ENCODE measurements around the gene ACTG2.

The ACTG2 gene

DNA sequence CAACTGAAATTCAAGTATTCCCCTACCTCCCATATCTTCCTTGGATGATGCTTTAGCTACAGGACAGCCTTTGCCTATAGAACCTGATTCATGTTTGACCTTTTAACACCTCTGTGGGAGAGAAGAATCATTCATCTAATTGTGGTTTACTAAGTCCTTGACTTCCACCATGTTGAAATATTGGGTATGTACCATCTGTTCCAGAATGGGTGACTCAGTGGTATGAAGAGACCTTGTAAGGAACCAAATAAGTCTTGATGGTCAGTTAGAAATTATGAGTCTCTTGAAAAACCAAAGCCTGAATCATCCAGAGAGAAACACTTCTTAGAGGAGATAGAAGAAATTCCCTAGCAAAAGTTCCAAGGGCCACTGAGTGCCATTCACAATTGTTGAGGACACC is 36.6 kb upstream of the ACTG2 start:
- no peak for DNase-seq (ENCODE audit: low read depth in 1 of 2, low spot score in 1 of 2)
- no peak overlapping the region for H3K4me3 ChIP-seq (replicated peaks; ENCODE audit: insufficient read depth, low read length)
- no peaks in the 10 kb centered on the region for H3K27me3 ChIP-seq (ENCODE audit: insufficient read depth, poor library complexity, severe bottlenecking)
- TF ChIP-seq GABPA (IDR thresholded peaks at IDR 0.05; ENCODE audit: low read depth) (no peak), POLR2AphosphoS5 (IDR thresholded peaks at IDR 0.05; ENCODE audit: low read depth) (no peak), SPI1 (IDR thresholded peaks at IDR 0.05; ENCODE audit: borderline replicate concordance, low read depth) (no peak)
- TF ChIP-seq, protein P1, sequence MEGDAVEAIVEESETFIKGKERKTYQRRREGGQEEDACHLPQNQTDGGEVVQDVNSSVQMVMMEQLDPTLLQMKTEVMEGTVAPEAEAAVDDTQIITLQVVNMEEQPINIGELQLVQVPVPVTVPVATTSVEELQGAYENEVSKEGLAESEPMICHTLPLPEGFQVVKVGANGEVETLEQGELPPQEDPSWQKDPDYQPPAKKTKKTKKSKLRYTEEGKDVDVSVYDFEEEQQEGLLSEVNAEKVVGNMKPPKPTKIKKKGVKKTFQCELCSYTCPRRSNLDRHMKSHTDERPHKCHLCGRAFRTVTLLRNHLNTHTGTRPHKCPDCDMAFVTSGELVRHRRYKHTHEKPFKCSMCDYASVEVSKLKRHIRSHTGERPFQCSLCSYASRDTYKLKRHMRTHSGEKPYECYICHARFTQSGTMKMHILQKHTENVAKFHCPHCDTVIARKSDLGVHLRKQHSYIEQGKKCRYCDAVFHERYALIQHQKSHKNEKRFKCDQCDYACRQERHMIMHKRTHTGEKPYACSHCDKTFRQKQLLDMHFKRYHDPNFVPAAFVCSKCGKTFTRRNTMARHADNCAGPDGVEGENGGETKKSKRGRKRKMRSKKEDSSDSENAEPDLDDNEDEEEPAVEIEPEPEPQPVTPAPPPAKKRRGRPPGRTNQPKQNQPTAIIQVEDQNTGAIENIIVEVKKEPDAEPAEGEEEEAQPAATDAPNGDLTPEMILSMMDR (IDR thresholded peaks at IDR 0.05; ENCODE audit: insufficient read depth, low read length) = no peak
- TF ChIP-seq, protein P2, sequence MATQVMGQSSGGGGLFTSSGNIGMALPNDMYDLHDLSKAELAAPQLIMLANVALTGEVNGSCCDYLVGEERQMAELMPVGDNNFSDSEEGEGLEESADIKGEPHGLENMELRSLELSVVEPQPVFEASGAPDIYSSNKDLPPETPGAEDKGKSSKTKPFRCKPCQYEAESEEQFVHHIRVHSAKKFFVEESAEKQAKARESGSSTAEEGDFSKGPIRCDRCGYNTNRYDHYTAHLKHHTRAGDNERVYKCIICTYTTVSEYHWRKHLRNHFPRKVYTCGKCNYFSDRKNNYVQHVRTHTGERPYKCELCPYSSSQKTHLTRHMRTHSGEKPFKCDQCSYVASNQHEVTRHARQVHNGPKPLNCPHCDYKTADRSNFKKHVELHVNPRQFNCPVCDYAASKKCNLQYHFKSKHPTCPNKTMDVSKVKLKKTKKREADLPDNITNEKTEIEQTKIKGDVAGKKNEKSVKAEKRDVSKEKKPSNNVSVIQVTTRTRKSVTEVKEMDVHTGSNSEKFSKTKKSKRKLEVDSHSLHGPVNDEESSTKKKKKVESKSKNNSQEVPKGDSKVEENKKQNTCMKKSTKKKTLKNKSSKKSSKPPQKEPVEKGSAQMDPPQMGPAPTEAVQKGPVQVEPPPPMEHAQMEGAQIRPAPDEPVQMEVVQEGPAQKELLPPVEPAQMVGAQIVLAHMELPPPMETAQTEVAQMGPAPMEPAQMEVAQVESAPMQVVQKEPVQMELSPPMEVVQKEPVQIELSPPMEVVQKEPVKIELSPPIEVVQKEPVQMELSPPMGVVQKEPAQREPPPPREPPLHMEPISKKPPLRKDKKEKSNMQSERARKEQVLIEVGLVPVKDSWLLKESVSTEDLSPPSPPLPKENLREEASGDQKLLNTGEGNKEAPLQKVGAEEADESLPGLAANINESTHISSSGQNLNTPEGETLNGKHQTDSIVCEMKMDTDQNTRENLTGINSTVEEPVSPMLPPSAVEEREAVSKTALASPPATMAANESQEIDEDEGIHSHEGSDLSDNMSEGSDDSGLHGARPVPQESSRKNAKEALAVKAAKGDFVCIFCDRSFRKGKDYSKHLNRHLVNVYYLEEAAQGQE (IDR thresholded peaks at IDR 0.05; ENCODE audit: insufficient replicate concordance, low read depth) = no peak
- no peak overlapping the region for H3K27ac ChIP-seq (replicated peaks)

DNA sequence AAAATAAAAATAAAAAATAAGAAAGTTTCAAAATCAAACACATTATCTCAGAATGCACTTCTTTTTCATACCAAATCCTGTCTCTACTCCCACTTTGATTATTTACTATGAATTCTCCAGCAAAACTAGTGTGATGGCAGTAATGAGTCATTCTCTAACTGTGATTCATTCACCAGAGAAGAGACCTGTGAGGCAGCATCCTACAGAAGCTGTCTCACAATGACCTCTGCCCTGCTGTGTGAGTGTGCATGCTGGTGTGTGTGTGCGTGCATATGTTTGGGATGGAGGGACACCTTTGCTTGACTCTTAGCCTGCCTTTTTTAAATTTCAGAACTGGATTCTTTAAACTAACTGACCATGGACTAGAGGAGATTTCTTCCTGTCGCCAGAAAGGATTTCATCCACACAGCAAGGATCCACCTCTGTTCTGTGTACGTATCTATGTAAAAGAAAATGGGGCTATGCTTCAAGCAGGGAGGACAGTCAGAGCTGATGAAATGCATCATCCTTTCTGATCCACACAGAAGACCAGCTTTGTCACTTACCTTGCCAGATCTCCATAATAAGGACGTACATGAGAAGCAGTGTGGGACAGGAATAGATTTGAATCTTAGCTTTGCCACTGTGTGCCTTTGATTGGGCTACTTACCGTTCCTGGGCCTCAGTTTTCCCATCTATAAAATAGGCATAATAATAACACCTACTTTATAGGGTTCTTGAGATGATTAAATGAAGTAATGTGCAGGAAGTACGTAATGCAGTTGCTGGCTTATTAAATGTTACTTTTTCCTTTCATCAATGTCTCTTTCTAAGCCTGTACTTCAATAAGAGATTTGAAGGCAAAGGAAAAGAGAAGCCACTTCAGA is 32.9 kb upstream of the ACTG2 start:
- no peaks in the 10 kb centered on the region for H3K27me3 ChIP-seq (ENCODE audit: insufficient read depth, poor library complexity, severe bottlenecking)
- H3K4me3 ChIP-seq (replicated peaks; ENCODE audit: insufficient read depth, low read length) = no peak overlapping the region
- no peak for DNase-seq (ENCODE audit: low read depth in 1 of 2, low spot score in 1 of 2)
- no peak overlapping the region for H3K27ac ChIP-seq (replicated peaks)
- TF ChIP-seq, protein P1 (IDR thresholded peaks at IDR 0.05; ENCODE audit: insufficient read depth, low read length) = no peak
- TF ChIP-seq GABPA (IDR thresholded peaks at IDR 0.05; ENCODE audit: low read depth) (no peak), SPI1 (IDR thresholded peaks at IDR 0.05; ENCODE audit: borderline replicate concordance, low read depth) (no peak), POLR2AphosphoS5 (IDR thresholded peaks at IDR 0.05; ENCODE audit: low read depth) (no peak)
- TF ChIP-seq, protein P2 (IDR thresholded peaks at IDR 0.05; ENCODE audit: insufficient replicate concordance, low read depth) = no peak

DNA sequence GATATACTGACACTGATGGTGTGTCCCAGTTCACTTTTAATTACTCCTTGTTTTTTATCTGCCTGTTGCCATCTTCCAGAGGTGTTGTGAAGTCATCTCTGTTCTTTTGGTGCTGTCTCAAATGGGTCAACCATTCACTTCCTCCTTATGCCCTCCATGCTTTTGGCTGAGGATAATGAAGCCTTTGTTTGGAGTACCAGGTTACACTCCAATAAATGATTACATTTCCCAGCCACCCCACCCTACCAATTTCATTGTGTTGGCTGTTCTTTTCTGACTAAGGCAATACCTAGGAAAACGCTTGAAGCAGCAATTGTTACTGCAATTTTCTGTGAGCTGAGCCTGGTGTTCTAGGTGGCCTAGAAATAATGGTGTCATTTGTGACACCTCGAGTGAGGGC is 29.8 kb upstream of the ACTG2 start:
- TF ChIP-seq, protein P1 (IDR thresholded peaks at IDR 0.05; ENCODE audit: insufficient read depth, low read length) = no peak
- TF ChIP-seq GABPA (IDR thresholded peaks at IDR 0.05; ENCODE audit: low read depth) (no peak), SPI1 (IDR thresholded peaks at IDR 0.05; ENCODE audit: borderline replicate concordance, low read depth) (no peak), POLR2AphosphoS5 (IDR thresholded peaks at IDR 0.05; ENCODE audit: low read depth) (no peak)
- TF ChIP-seq, protein P2 (IDR thresholded peaks at IDR 0.05; ENCODE audit: insufficient replicate concordance, low read depth) = no peak
- H3K27me3 ChIP-seq (ENCODE audit: insufficient read depth, poor library complexity, severe bottlenecking) = no peaks in the 10 kb centered on the region
- H3K27ac ChIP-seq (replicated peaks) = no peak overlapping the region
- H3K4me3 ChIP-seq (replicated peaks; ENCODE audit: insufficient read depth, low read length) = no peak overlapping the region
- no peak for DNase-seq (ENCODE audit: low read depth in 1 of 2, low spot score in 1 of 2)
